A673 (cell line): ENCODE measurements around the gene KCNIP2. TPM values are rescaled to one million over a fixed set of nuclear protein-coding genes. Genes with fewer than 3 reads are reported as not detected.

Experiments
- BruUV-seq: library from RNA; stranded (reverse); fragments of 400-500 nt; replicated peaks from 2 replicates; lab custom pipeline; 2021; lab: Mats Ljungman, UMichigan
- CTCF ChIA-PET: fragments of 300-600 bp; sonication (Branson Sonifier 250); formaldehyde crosslinking; loops from one replicate; lab custom pipeline; 2022; ENCODE audit warnings: antibody characterized with exemption; lab: Charles Lee
- POLR2A ChIA-PET: fragments of 300-600 bp; sonication (Branson Sonifier 250); formaldehyde crosslinking; loops from one replicate; lab custom pipeline; 2022; ENCODE audit warnings: antibody characterized with exemption; ENCODE audit not compliant: low non-redundant PET; lab: Charles Lee
- DNase-seq: peaks from one replicate; pipeline ENCODE4 v3.0.0-alpha.2; 2015; ENCODE audit warnings: low spot score
- H3K27ac ChIP-seq: fragments of 200-600 bp; sonication (generic); 2 replicates; pipeline ENCODE4 v1.5.1; 2016; ENCODE audit warnings: mixed run types, low read depth, mild to moderate bottlenecking, mixed read lengths, antibody characterized with exemption, low read length; ENCODE audit not compliant: poor library complexity, severe bottlenecking
- H3K27me3 ChIP-seq: fragments of 200-600 bp; sonication (generic); replicated peaks from 2 replicates; pipeline ENCODE4 v1.6.1; 2017; ENCODE audit warnings: mixed run types, low read depth, mild to moderate bottlenecking, mixed read lengths, antibody characterized with exemption, low read length; ENCODE audit not compliant: insufficient read depth, poor library complexity
- H3K36me3 ChIP-seq: fragments of 200-600 bp; sonication (generic); 2 replicates; pipeline ENCODE4 v1.6.1; 2016; ENCODE audit warnings: mixed run types, mild to moderate bottlenecking, mixed read lengths, antibody characterized with exemption, low read length; ENCODE audit not compliant: insufficient read depth, poor library complexity, severe bottlenecking
- H3K4me1 ChIP-seq: fragments of 200-600 bp; sonication (generic); 2 replicates; pipeline ENCODE4 v1.6.1; 2017; ENCODE audit warnings: mixed run types, mild to moderate bottlenecking, mixed read lengths, antibody characterized with exemption, low read length; ENCODE audit not compliant: insufficient read depth, poor library complexity, severe bottlenecking
- H3K4me3 ChIP-seq: fragments of 200-600 bp; sonication (generic); 2 replicates; pipeline ENCODE4 v1.5.1; 2016; ENCODE audit warnings: low read depth, mixed run types, mild to moderate bottlenecking, mixed read lengths, low read length; ENCODE audit not compliant: poor library complexity, severe bottlenecking
- H3K9me3 ChIP-seq: fragments of 200-600 bp; sonication (generic); 2 replicates; pipeline ENCODE4 v1.6.1; 2016; ENCODE audit warnings: mixed run types, low read depth, mild to moderate bottlenecking, mixed read lengths, antibody characterized with exemption, low read length; ENCODE audit not compliant: poor library complexity, severe bottlenecking
- EZH2 ChIP-seq: fragments of 200-600 bp; sonication (generic); IDR thresholded peaks from 2 replicates; pipeline ENCODE4 v1.6.1; 2017; ENCODE audit warnings: borderline replicate concordance, low read depth, mild to moderate bottlenecking, mixed read lengths, antibody characterized with exemption, low read length; ENCODE audit not compliant: poor library complexity, severe bottlenecking
- intact Hi-C: fragments of 100-400 bp; cut with micrococcal nuclease; formaldehyde crosslinking; loops from one replicate; pipeline ENCODE4 v1.10.0; 2022; ENCODE audit not compliant: unreplicated experiment
- total RNA-seq: library from RNA; stranded (reverse); gene quantifications from 2 replicates; pipeline ENCODE4 v1.2.3, GENCODE V29; 2021
- TF ChIP-seq, protein P1 (sequence below): fragments of 300-800, 200-600 bp; sonication (generic); conservative IDR thresholded peaks from 2 replicates; pipeline ENCODE4 v1.5.1; 2017; ENCODE audit warnings: low read depth, mild to moderate bottlenecking, antibody characterized with exemption, low read length, moderate library complexity, mixed read lengths

KCNIP2 gene
- total RNA-seq, 1 experiment from 2014 or later = 0.86 TPM

DNA sequence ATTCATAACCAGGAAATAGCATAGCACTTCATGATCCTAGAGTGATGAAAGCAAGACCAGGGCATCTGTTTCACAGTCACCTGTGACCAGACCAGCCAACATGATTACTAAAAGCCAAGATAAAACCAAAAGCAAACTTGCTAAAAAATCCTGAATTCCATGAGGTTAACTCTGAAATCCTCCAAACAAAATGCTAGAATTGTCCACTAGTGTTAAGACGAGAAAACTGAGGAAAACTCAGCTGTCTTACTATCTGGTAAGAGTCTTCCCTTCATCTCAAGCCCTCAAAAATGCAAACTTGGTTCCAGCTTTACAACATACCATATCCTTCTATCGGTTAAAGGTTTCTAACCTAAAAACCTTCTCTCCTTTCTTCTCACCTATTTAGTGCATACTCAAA, 59.0 kb downstream of the KCNIP2 start:
- ChIA-PET CTCF (interaction anchor here (2.1 kb wide), 1 partner anchor 182 kb away, joined by 7 read pairs; no protein-coding TSS in a partner anchor), POLR2A (no interaction called here)
- Histone ChIP-seq H3K36me3 (peaks cover 50% of the 10 kb centered on the region), H3K4me3 (no peak overlapping the region), H3K4me1 (peaks cover 26% of the 10 kb centered on the region), H3K27me3 (no peaks in the 10 kb centered on the region), H3K27ac (peak overlapping the region; percentile 43), H3K9me3 (no peaks in the 10 kb centered on the region)
- TF ChIP-seq EZH2 = no peak
- TF ChIP-seq, protein P1, sequence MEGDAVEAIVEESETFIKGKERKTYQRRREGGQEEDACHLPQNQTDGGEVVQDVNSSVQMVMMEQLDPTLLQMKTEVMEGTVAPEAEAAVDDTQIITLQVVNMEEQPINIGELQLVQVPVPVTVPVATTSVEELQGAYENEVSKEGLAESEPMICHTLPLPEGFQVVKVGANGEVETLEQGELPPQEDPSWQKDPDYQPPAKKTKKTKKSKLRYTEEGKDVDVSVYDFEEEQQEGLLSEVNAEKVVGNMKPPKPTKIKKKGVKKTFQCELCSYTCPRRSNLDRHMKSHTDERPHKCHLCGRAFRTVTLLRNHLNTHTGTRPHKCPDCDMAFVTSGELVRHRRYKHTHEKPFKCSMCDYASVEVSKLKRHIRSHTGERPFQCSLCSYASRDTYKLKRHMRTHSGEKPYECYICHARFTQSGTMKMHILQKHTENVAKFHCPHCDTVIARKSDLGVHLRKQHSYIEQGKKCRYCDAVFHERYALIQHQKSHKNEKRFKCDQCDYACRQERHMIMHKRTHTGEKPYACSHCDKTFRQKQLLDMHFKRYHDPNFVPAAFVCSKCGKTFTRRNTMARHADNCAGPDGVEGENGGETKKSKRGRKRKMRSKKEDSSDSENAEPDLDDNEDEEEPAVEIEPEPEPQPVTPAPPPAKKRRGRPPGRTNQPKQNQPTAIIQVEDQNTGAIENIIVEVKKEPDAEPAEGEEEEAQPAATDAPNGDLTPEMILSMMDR = no peak
- DNase-seq = no peak
- intact Hi-C loops = loop anchor here (5.0 kb wide), 1 partner anchor 33 kb away; the partner anchor contains the start of gene OGA
- no TSS peak for BruUV-seq

DNA sequence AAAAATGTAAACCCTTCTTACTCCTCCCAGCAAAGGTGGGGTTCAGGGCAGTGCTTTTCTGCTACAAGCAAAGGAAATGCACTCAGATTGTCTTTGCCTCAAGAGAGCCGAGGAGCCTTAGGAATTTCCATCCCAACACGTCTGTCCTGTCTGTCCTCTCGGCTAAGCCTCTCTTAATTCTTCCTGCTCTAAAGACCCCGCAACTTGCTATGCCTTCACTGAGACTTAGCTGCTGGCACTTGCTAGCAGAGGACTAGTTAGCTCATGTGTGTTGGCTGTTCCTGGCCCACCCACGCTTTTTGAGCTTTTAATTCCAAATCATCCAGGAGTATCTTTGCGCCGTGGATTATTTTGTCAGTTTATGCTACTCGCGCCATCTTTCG, 59.9 kb downstream of the KCNIP2 start:
- H3K4me3 ChIP-seq = peak overlapping the region; percentile 72
- BruUV-seq = no TSS peak
- H3K27ac ChIP-seq = peak overlapping the region; percentile 43
- intact Hi-C loops = loop anchor here (5.0 kb wide), 1 partner anchor 34 kb away; the partner anchor contains the start of gene OGA
- peaks cover 26% of the 10 kb centered on the region for H3K4me1 ChIP-seq
- peaks cover 41% of the 10 kb centered on the region for H3K36me3 ChIP-seq
- TF ChIP-seq, protein P1 = no peak
- no peak for TF ChIP-seq EZH2
- POLR2A ChIA-PET = no interaction called here
- H3K9me3 ChIP-seq = no peaks in the 10 kb centered on the region
- DNase-seq = peak; percentile 28
- CTCF ChIA-PET = interaction anchor here (0.6 to 2.1 kb wide), 3 partner anchors 57 to 386 kb away, joined by 3 to 7 read pairs (median 5); no protein-coding TSS in a partner anchor
- no peaks in the 10 kb centered on the region for H3K27me3 ChIP-seq

DNA sequence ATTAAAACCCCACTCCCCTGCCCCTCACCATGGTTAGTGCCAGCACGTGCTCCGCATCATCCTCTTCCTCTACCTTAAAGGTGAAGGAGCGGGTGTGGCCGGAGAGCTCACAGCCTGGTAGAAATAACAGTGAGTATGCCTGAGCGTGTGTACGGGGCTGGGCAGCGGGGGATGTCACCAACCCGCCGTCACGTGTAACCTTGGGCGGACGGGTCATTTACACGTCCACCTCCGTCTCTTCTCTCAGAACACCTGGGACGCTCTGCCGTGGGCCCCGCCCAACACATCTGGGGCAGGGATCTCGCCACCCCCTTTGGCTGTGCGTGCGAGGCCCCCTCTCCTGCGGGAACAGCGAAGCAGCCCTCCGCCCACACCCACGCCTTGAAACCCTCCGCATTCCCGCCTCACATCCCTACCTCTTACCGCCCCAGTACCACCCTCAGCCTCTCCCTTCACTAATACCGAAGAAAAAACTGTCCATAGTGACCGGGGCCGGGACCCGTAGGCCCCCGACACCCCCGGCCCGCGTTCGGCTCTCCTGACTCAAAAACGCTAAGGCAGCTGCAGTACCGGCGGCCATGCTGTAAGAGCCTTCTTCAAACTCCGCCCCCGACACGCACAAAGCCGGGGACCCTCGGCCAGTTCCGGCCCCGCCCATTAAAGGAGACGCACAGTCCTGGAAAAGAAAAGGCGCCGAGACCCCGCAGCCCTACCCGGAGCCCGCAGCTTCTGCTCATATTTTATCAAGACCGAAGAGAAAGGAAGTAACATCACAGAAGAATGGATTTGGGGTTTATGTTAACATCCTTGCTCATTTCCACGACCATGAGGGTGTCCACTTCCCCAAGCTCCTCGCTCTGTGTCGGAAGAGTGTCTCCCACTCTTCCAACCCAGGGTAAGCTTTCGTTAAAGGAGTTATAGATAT, 60.5 kb downstream of the KCNIP2 start, which contains the start of gene NPM3:
Gene NPM3 (minus strand): TSS at position 636 of the 925 bp plus-strand sequence. CDS start 56 bp downstream, at position 580.
- H3K9me3 ChIP-seq = no peaks in the 10 kb centered on the region
- peaks cover 26% of the 10 kb centered on the region for H3K4me1 ChIP-seq
- ChIA-PET POLR2A (no interaction called here), CTCF (interaction anchor here (1.0 to 2.1 kb wide), 3 partner anchors 58 to 180 kb away, joined by 3 to 7 read pairs (median 4); no protein-coding TSS in a partner anchor)
- H3K36me3 ChIP-seq = peaks cover 36% of the 10 kb centered on the region
- intact Hi-C loops = loop anchor here (5.0 kb wide), 1 partner anchor 34 kb away; the partner anchor contains the start of gene OGA
- peak within 1 kb of the TSS; percentile 72 for H3K4me3 ChIP-seq
- no peak for TF ChIP-seq EZH2
- TF ChIP-seq, protein P1 = no peak
- BruUV-seq = no TSS peak
- no peaks in the 10 kb centered on the region for H3K27me3 ChIP-seq
- DNase-seq = peak; percentile 94
- H3K27ac ChIP-seq = peak within 1 kb of the TSS; percentile 43
